ENCODE measurements around the gene EIF4E1B.

- TF ChIP-seq CTCF (IDR thresholded peaks at IDR 0.05) (no peak), POLR2A (IDR thresholded peaks at IDR 0.05) (no peak), POLR2AphosphoS5 (IDR thresholded peaks at IDR 0.05) (no peak)
Observed at GRCh38 chr5:176596069-176596644, 34.3 kb upstream of the EIF4E1B start.

Data from breast epithelium (tissue), 3 donors.